ENCODE measurements around the gene ATG2A. TPM values are rescaled to one million over a fixed set of nuclear protein-coding genes. Genes with fewer than 3 reads are reported as not detected.
"Not testable (repeated sequence)": the region's sequence is repeated elsewhere in the genome, so short reads cannot be mapped to it uniquely, and the experiment has no call there.

Gene ATG2A
- total RNA-seq, 1 experiment from 2014 or later = 6.0 TPM

DNA sequence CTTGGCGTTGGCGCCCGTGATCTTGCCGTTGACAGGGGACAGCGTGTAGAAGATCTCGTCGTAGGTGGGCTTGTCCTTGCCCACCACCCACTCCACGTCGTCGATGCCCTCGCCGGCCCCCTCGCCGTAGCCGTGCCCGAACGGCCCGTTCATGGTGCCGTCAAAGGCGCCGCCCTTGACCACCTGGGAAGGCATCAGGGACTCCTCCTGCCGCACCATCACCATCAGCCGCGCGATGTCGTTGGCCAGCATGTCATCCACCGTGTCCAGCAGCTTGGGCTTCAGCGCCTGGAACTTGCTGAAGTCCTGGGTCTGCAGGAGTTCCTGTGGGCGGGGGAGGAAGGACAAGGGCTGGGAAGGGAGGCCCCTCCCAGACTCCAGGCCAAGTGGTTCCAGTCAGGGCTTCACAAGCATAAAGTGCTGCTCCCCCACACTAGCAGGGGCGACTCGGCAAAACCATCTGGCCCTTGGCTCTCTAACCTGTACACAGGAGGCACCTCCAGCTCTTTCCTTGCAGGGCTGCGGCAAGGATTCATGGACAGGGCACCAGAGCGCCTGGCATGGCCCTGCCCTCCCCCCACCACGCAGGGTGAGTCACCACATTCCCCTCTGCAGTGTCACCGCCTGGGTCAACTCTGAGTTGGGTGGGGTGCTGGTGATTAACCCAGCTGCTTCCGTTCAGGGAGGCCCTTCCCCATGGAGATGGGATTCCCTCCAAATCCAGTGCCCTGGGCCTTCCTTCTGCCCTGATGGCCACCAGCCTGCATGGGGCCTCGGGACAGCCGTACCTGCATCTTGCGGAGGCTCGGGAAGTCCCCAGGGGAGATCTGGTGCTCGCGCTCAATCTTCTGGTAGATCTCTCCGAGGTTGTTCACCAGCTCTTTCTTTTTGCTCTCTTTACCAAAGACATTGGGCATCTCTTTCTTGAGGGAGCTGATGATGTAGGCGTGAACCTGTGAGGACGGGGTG lies 62.2 kb downstream of the ATG2A start:
- DNase-seq (ENCODE audit: low spot score) = peak; percentile 95

DNA sequence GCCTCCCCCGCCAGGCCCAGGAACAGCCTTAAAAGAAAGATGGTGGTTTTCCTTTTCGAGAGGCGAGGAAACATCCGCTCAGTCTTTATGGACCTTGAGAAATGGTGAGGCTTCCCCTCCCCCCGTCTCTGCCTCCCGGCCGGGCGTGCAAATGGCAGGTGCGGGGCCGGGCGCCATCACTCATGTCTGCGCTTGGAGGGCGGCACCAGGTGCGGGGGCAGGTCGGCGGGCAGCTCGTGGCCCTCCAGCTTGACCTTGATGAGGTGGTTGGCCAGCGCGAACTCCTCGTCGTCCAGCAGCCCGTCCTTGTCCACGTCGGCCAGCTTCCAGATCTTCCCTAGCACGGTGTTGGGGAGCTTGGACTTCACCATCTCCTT lies 62.9 kb downstream of the ATG2A start:
- no peak for DNase-seq (ENCODE audit: low spot score)

- no peak for DNase-seq (ENCODE audit: low spot score)
Observed at GRCh38 chr11:64853709-64854108, 63.3 kb downstream of the ATG2A start.

DNA sequence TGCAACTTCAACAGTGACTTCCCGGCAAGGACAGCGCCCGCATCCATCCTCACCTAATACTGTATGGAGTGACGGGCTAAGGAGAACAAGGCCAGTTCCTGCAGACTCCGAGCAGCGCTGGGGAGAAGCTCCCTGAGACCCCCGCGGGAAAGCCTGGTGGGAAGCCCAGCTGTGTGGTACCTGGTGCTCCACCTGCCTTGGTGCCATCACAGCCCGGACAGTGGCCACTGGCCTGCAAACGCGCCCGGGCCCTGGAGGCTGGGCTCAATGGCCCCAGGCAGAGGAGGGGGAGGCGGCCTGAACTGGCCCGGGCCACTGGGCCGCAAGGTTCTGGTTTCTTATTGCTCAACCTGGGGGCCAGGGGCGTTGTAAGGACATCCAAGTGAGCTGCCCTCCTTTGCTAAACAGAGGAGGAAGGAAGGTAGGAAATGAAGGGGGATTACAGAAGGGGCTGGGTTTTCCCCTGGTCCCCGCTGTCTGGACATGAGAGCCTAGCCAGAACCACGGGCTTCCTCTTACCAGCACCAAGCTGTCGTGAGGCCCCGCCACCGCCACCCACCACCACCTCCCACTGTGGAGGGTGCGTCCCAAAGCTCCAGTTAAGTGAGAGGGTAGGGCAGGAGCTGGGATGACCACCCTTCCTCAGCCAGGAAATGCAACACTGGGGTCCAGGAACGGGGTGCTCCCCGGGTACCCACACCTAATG lies 64.1 kb downstream of the ATG2A start:
- no peak for DNase-seq (ENCODE audit: low spot score)

DNA sequence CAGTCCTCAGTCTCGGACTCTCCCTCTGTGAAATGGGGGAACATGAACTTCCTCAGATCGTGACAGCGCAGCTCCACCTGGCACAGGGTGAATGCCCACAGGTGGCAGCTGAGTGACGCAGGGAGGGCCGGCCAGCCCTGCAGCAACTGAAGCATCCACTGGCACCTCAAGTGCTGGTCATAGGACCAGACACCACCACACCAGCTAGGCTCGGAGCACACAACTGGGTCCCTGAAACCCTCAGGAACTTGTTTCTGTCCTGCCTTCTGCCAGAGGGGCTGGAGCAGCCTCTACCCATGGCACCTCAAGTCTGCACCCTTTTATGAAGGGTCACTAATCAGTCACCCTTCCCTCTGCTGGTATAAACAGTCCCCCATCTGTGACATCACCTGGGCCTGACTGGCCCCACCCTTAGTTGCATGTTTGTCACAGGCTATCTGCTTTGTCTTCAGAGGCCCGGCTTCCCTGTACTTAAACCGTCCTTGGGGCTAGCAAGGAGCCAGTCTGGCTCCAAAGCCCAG lies 65.1 kb downstream of the ATG2A start:
- no peak for DNase-seq (ENCODE audit: low spot score)

- peak; percentile 50 for DNase-seq (ENCODE audit: low spot score)
Observed at GRCh38 chr11:64850979-64851567, 65.9 kb downstream of the ATG2A start.

GRCh38 chr11:64849598-64850356 lies 67.2 kb downstream of the ATG2A start:
- DNase-seq (ENCODE audit: low spot score) = no peak

DNA sequence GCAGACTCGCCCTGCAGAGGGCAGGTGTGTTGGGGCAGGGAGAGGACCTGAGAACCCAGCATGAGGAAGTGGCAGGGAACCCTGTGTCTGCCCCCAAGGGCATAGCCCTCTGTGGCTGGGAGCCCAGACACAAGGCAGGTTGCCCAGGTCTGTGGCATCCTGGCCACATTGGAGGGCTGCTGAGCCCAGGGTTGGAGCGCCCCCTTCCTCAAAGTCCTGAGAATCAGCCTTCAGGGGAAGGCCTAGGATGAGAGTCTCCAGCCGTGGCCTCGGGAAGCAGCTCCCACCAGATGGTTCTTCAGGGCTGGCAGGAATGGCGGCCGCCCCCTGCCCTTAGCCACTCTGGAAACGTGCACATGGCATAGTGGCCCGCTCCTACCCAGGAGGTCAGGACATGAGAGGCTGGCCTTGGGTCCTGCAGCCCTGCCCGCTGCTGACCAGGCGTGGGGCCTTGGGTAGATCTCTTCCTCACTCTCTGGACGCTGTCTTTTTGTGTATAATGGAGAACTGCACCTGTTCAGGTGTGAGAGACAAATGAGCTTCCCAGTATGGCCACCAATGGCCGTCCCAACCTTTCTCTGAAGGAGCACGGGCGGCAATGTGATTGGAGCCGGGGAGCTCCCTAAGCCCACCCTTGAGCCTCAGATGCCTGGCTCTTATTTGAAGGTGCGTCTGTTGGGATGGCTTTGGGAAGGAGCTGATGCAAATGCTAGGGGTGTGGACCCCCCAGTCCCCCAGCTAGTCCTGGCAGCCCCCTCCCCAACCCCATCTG lies 68.0 kb downstream of the ATG2A start:
- DNase-seq (ENCODE audit: low spot score) = no peak

DNA sequence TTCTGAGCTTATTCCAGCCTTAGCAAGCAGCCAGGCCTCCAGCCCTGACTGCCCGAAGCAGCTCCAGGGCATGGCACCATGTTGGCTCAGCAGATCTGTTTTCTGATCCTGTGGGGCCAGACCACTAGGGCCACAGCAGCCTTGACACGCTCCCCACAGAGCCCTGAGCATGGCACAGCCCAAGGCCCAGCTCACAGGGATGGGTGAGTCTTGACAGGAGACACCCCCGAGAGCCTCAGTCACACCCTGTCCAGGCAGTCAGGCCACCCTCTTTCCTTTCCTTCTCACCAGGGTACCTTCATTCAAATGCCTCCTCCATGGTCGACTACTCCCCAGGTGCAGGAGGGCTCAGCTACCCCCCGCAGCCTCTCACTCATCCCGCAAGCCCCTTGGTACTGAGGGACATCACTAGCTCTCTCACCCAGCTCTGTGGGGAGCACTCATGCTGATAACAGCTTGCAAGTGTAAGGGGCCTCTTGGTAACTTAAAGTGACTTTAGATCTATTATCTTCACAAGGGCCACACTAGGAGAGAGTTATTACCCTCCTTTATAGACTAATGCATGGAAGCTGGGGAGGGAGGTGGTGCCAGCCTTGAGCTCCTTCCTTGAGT lies 68.7 kb downstream of the ATG2A start:
- DNase-seq (ENCODE audit: low spot score) = no peak

DNA sequence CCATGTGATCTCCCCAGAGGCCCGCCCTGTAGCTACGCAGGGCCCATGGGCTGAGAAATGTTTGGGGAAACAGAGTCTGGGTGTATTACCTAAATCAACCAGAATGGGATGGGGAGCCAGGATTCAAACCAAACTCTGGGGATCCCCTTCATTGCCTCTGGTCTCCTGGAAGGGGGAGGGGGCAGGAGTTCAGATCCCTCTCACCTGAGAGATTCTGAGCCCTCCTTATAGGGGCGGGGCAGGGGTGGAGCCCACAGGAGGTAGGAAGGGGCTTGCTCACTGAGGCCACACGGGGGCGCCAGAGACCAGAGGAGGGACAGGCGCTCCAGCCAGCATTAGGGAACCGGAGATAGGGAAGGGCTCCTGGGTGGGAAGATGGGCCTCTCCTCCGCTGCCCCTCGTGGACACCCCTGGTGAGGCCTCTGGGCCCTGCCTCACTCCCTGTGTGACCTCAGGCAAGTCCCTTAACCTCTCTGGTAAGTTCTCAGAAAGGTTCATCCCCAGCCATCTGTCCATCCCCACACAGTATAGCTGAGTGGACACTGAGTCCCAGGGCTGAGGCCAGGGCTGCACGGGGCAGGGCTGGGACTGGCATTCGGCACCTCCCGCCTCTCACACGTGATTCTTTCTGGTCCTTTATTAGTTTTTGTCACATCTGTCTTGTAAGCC lies 69.9 kb downstream of the ATG2A start:
- peak; percentile 86 for DNase-seq (ENCODE audit: low spot score)

GRCh38 chr11:64845776-64846129 lies 71.3 kb downstream of the ATG2A start:
- DNase-seq (ENCODE audit: low spot score) = not testable (repeated sequence)

DNA sequence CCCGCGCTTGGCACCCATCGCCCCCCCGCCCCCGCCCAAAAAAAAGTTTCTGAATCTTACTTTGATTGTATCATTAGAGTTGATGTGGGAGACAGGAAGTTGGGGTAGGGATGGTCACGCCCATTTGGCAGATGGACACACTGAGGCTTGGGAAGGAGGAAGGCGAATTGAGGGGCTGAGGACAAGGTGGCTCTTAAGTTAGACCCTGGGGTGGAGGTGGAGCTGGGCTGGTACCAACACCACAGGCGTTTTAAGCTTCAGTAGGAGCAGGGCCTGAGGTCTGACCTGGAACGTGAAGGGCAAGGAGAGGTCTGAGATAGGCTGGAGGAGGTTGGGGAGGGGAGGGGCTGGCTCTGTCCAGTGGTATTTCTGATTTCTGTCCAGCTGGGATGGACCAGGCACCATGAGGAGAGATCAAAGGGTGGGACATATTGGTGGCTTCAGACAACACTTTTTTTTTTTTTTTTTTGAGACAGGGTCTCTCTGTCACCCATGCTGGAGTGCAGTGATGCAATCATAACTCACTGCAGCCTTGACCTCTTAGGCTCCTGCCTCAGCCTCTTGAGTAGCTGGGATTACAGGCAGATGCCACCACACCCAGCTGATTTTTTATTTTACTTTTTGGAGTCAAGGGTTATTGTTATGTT lies 71.8 kb downstream of the ATG2A start:
- no peak for DNase-seq (ENCODE audit: low spot score)

Other genes with a start within 250 kb of the ATG2A start
- 0.17 and 0.35 TPM in 2 replicates for gene NRXN2, start 194.0 kb downstream of the ATG2A start, total RNA-seq (2014; rRNA removed; shearing (Covaris generic))
- gene RASGRP2, start 173.1 kb downstream of the ATG2A start, total RNA-seq (2014; rRNA removed; shearing (Covaris generic)) = not detected in 2 replicates
- gene PYGM, start 157.2 kb downstream of the ATG2A start, total RNA-seq (2014; rRNA removed; shearing (Covaris generic)) = 0.25 TPM in 1 of 2 replicates, not detected in the other
- 79.6 and 94.1 TPM in 2 replicates for gene SF1, start 138.7 kb downstream of the ATG2A start, total RNA-seq (2014; rRNA removed; shearing (Covaris generic))
- 18.0 and 40.9 TPM in 2 replicates for gene MAP4K2, start 114.0 kb downstream of the ATG2A start, total RNA-seq (2014; rRNA removed; shearing (Covaris generic))
- gene MEN1, start 106.7 kb downstream of the ATG2A start, total RNA-seq (2014; rRNA removed; shearing (Covaris generic)) = 8.9 and 10.6 TPM in 2 replicates
- 0.02 TPM in 1 of 2 replicates, not detected in the other for gene CDC42BPG, start 72.6 kb downstream of the ATG2A start, total RNA-seq (2014; rRNA removed; shearing (Covaris generic))
- 13.5 and 14.2 TPM in 2 replicates for gene EHD1, start 38.6 kb downstream of the ATG2A start, total RNA-seq (2014; rRNA removed; shearing (Covaris generic))
- gene PPP2R5B, start 7.5 kb upstream of the ATG2A start, total RNA-seq (2014; rRNA removed; shearing (Covaris generic)) = 6.4 and 9.1 TPM in 2 replicates
- not detected in 2 replicates for gene GPHA2, start 18.7 kb upstream of the ATG2A start, total RNA-seq (2014; rRNA removed; shearing (Covaris generic))
- not detected in 2 replicates for gene MAJIN, start 54.9 kb upstream of the ATG2A start, total RNA-seq (2014; rRNA removed; shearing (Covaris generic))
- 1.8 and 2.3 TPM in 2 replicates for gene BATF2, start 79.8 kb upstream of the ATG2A start, total RNA-seq (2014; rRNA removed; shearing (Covaris generic))
- 266 and 271 TPM in 2 replicates for gene ARL2, start 97.0 kb upstream of the ATG2A start, total RNA-seq (2014; rRNA removed; shearing (Covaris generic))
- 6.3 and 8.5 TPM in 2 replicates for gene SNX15, start 110.2 kb upstream of the ATG2A start, total RNA-seq (2014; rRNA removed; shearing (Covaris generic))
- gene SAC3D1, start 124.0 kb upstream of the ATG2A start, total RNA-seq (2014; rRNA removed; shearing (Covaris generic)) = 4.1 and 10.7 TPM in 2 replicates
- not detected in 2 replicates for gene NAALADL1, start 141.3 kb upstream of the ATG2A start, total RNA-seq (2014; rRNA removed; shearing (Covaris generic))
- gene CDCA5, start 166.8 kb upstream of the ATG2A start, total RNA-seq (2014; rRNA removed; shearing (Covaris generic)) = 28.7 and 30.5 TPM in 2 replicates
- gene ZFPL1, start 167.0 kb upstream of the ATG2A start, total RNA-seq (2014; rRNA removed; shearing (Covaris generic)) = 35.7 and 40.5 TPM in 2 replicates
- gene VPS51, start 179.0 kb upstream of the ATG2A start, total RNA-seq (2014; rRNA removed; shearing (Covaris generic)) = 68.7 and 134 TPM in 2 replicates
- gene TM7SF2, start 194.7 kb upstream of the ATG2A start, total RNA-seq (2014; rRNA removed; shearing (Covaris generic)) = 3.2 and 5.2 TPM in 2 replicates
- gene ZNHIT2, start 200.5 kb upstream of the ATG2A start, total RNA-seq (2014; rRNA removed; shearing (Covaris generic)) = 5.6 and 8.0 TPM in 2 replicates
- 322 and 327 TPM in 2 replicates for gene FAU, start 204.9 kb upstream of the ATG2A start, total RNA-seq (2014; rRNA removed; shearing (Covaris generic))
- gene MRPL49, start 205.1 kb upstream of the ATG2A start, total RNA-seq (2014; rRNA removed; shearing (Covaris generic)) = 61.6 and 76.7 TPM in 2 replicates
- 6.4 and 18.0 TPM in 2 replicates for gene SYVN1, start 217.3 kb upstream of the ATG2A start, total RNA-seq (2014; rRNA removed; shearing (Covaris generic))